Left lung (tissue), 10 donors: ENCODE data around the gene SERTAD1. TPM values are rescaled to one million over a fixed set of nuclear protein-coding genes. Genes with fewer than 3 reads are reported as not detected.

Source experiments
- ATAC-seq: fragments of 200-7000 bp; cut with Tn5 transposase; one replicate; pipeline ENCODE4 v1.9.1; 2020; ENCODE audit warnings: moderate library complexity
- DNase-seq, 4 donors: peaks; one replicate each; pipeline ENCODE4 v3.0.0-alpha.2; 2013 to 2020
- H3K27ac ChIP-seq, 2 donors: fragments of 200-600 bp; sonication (generic) in 1 of 2; one replicate each; pipeline versions ENCODE4 v1.5.0 to v1.8.0; 2020 to 2021
- H3K27me3 ChIP-seq, 2 donors: fragments of 200-600 bp; sonication (generic) in 1 of 2; one replicate each; pipeline versions ENCODE4 v1.5.0 to v1.8.0; 2020 to 2021
- H3K36me3 ChIP-seq, 2 donors: fragments of 200-600 bp; sonication (generic) in 1 of 2; one replicate each; pipeline versions ENCODE4 v1.5.0 to v1.8.0; 2020 to 2021
- H3K4me1 ChIP-seq, 2 donors: fragments of 200-600 bp; one replicate each; pipeline ENCODE4 v1.8.0; 2021
- H3K4me3 ChIP-seq, 2 donors: fragments of 200-600 bp; sonication (generic) in 1 of 2; one replicate each; pipeline versions ENCODE4 v1.5.0 to v1.8.0; 2020 to 2021; ENCODE audit warnings: mild to moderate bottlenecking in 1 of 2
- H3K9me3 ChIP-seq, 2 donors: fragments of 200-600 bp; sonication (generic) in 1 of 2; one replicate each; pipeline versions ENCODE4 v1.5.0 to v1.8.0; 2020 to 2021
- CTCF ChIP-seq, 2 donors: fragments of 200-600 bp; sonication (generic) in 1 of 2; IDR thresholded peaks; one replicate each; pipeline versions ENCODE4 v1.5.0 to v1.8.0; 2021; ENCODE audit warnings: antibody characterized with exemption in 2 of 2
- intact Hi-C, 2 donors: fragments of 100-400 bp; cut with DNase I; formaldehyde crosslinking; loops; one replicate each; pipeline versions ENCODE4 v1.11.2 to v1.14.2; 2022
- polyA plus RNA-seq, 6 donors: library from polyadenylated mRNA; unstranded; fragments of 120-200 nt; gene quantifications; one replicate each; pipeline ENCODE4 v1.2.1, GENCODE V29; 2013; ENCODE audit not compliant: insufficient read length in 6 of 6
- total RNA-seq, 2 donors: library from RNA; stranded (reverse); fragmentation: NEBNext Ultra II Directional; extraction: Animal tissue kit (Norgen Biotek cat#: 25700); gene quantifications; one replicate each; pipeline ENCODE4 v1.2.1, GENCODE V29; 2021
- donor health status: DM: no; HTN: yes; CAD: no.
- donor health status: DM: no; HTN: no; CAD: no.

The SERTAD1 gene
- total and polyA plus RNA-seq, 8 donors, result 4.3 to 17.5 (median 6.9) TPM

- H3K36me3 ChIP-seq, result peaks cover 0 to 21% of the 10 kb centered on the region in 2 donors
- ATAC-seq, result no peak
- H3K27ac ChIP-seq, result no peak overlapping the region
- no peaks in the 10 kb centered on the region for H3K9me3 ChIP-seq
- H3K4me1 ChIP-seq, result peaks cover 0 to 19% of the 10 kb centered on the region in 2 donors
- TF ChIP-seq CTCF (IDR thresholded peaks at IDR 0.05), result no peak
- no peak overlapping the region for H3K4me3 ChIP-seq
- intact Hi-C loops, result no loop called here
- H3K27me3 ChIP-seq, result no peaks in the 10 kb centered on the region
- no peak for DNase-seq
These were observed 31.6 kb downstream of the SERTAD1 start for GRCh38 chr19:40393894-40394815.

- Histone ChIP-seq H3K27ac (peak overlapping the region in 1 of 2 donors; percentile 34), H3K4me3 (no peak overlapping the region), H3K36me3 (peaks cover 0 to 15% of the 10 kb centered on the region in 2 donors), H3K27me3 (no peaks in the 10 kb centered on the region), H3K9me3 (no peaks in the 10 kb centered on the region), H3K4me1 (peaks cover 0 to 14% of the 10 kb centered on the region in 2 donors)
- peak in 2 of 4 donors; percentile 59 to 79 for DNase-seq
- peak; percentile 90 for ATAC-seq
- intact Hi-C loops, result no loop called here
- TF ChIP-seq CTCF (IDR thresholded peaks at IDR 0.05), result peak in 1 of 2 donors; percentile 28
These were observed 32.8 kb downstream of the SERTAD1 start for GRCh38 chr19:40392894-40393517.

- no peak for DNase-seq
- Histone ChIP-seq H3K9me3 (no peaks in the 10 kb centered on the region), H3K27ac (peak overlapping the region; percentile 34 to 58), H3K27me3 (no peaks in the 10 kb centered on the region), H3K4me3 (no peak overlapping the region), H3K4me1 (peaks cover 0 to 14% of the 10 kb centered on the region in 2 donors), H3K36me3 (peaks cover 0 to 6% of the 10 kb centered on the region in 2 donors)
- no peak for ATAC-seq
- intact Hi-C loops, result no loop called here
- TF ChIP-seq CTCF (IDR thresholded peaks at IDR 0.05), result no peak
These were observed 33.7 kb downstream of the SERTAD1 start for GRCh38 chr19:40392123-40392522.

GRCh38 chr19:40390084-40390742, 35.6 kb downstream of the SERTAD1 start, which contains the start of gene HIPK4:
Gene HIPK4, minus strand, starts transcription at chr19:40390181. Its CDS starts 279 bp downstream, at chr19:40389902.
- intact Hi-C loops, result no loop called here

More at GRCh38 chr19:40390084-40390742, 35.6 kb downstream of the SERTAD1 start, which contains the start of gene HIPK4:
- Histone ChIP-seq H3K27me3 (no peaks in the 10 kb centered on the region), H3K36me3 (no peaks in the 10 kb centered on the region), H3K4me1 (peaks cover 0 to 14% of the 10 kb centered on the region in 2 donors), H3K4me3 (no peak within 1 kb of the TSS), H3K9me3 (no peaks in the 10 kb centered on the region), H3K27ac (no peak within 1 kb of the TSS)
- no peak for TF ChIP-seq CTCF (IDR thresholded peaks at IDR 0.05)
- DNase-seq (no peak), ATAC-seq (no peak)
